GM18507 (cell line): ENCODE data around the gene UNC93A.
A peak's percentile ranks its signal among the peaks of the same experiment; 100 is the strongest.
"Not testable (repeated sequence)": the region's sequence is repeated elsewhere in the genome, so short reads cannot be mapped to it uniquely, and the experiment has no call there.

Source experiments
- DNase-seq: peaks from one replicate; pipeline ENCODE4 v3.0.0; 2011; ENCODE audit warnings: low read depth; ENCODE audit not compliant: insufficient read length; ENCODE audit errors: extremely low spot score
- FAIRE-seq: peaks from 2 replicates; lab custom pipeline; 2011; peaks lifted over from hg19 to GRCh38; lab: Jason Lieb, UNC

UNC93A gene

GRCh38 chr6:167306401-167306998, 15.4 kb downstream of the UNC93A start:
- FAIRE-seq, result no peak
- no peak for DNase-seq

DNA sequence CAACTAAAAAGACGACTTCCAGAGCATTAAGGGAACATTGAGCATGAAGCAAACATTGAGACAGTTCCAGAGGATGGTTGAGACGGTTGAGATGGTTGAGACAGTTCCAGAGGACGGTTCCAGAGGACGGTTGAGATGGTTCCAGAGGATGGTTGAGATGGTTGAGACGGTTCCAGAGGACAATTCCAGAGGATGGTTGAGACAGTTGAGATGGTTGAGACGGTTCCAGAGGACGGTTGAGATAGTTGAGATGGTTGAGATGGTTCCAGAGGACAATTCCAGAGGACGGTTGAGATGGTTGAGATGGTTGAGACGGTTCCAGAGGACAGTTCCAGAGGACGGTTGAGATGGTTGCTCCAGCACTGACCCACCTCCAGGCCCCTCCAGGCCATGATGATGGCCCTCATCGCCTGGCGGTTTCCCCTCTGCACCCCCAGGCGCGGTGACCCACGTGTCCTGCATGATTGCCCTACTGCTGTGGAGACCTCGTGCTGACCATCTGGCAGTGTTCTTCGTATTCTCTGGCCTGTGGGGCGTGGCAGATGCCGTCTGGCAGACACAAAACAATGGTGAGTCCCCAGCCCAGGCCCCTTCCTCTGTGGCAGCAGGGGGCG, 16.3 kb downstream of the UNC93A start:
- FAIRE-seq (no peak), DNase-seq (no peak)

- no peak for DNase-seq
- no peak for FAIRE-seq
Measured at GRCh38 chr6:167308207-167308606, 17.1 kb downstream of the UNC93A start.

DNA sequence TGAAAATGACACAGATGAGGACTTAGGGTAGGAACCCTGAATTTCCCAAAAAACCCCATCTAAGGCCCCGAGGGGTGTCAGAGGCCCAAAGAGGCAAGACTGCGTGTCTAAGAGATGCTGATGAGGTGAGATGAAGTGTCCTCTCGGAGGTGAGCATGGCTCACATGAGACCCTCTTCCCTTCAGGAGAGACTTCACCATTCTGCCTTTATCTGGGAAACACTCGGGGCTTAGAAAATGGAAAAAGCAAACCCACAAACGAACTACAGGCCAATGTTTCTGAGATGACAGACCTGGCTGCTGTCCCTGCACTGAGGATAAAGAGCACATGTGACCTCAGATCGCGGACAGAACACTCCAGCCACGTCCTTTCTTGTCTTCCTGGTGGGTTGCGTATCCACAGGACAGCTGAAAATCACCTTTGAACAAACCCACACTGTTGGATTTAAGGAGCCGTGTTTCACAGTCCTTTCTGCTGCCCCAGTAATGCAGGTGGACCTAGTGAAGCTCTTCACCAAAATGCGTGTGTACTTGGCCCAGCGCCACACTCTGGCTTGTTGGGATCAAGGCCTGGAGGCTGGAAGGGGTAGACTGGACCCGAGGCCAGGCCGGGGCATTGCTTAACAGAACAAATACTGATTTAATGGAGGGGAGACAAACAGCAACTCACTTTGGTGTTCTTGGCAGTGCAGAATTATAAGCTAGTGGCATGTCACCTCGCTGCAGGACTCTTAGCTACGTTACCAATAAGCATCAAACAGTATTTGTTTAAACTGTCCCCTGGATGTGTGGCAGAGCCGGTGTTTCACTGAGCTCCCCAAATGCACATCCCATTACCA, 18.5 kb downstream of the UNC93A start:
- not testable (repeated sequence) for DNase-seq
- peak; percentile 60 for FAIRE-seq

DNA sequence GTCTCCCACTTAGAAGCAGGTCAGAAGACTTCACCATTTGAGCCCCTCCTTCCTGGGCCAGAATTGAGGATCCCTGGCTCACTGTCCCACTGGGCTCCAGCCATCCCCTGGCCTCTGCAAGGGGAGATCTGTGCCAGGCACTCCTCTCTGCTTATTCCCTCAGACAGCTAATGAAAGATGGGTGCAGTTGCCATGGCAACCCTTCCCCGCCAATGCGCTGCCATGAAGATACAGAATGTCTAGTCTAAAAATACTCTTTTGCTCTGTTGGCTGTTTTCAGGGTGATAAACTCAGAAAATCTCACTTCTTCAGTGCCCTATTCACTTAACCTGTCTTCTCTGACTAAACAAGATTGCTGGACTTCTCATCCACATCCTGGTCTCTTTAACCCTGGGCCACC, 20.2 kb downstream of the UNC93A start:
- FAIRE-seq (no peak), DNase-seq (no peak)

DNA sequence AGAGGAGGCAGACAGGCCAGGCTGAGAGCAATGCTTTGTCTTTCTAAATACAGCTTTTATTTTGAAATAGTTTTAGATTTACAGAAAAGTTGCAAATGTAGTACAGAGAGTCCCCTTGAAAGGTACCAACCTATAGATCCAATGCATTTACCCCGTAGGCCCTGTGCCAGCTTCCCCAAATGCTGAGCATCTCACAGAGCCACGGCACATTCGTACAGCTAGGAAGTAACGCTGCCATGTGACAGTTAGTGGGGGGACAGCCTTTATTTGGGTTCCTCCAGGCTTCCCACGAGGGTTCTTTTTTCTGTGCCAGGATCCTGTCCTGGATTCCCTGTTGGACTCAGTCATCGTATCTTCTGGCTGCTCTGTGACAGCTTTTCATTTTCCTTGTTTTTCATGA, 20.6 kb downstream of the UNC93A start:
- FAIRE-seq, DNase-seq: not testable (repeated sequence)

DNA sequence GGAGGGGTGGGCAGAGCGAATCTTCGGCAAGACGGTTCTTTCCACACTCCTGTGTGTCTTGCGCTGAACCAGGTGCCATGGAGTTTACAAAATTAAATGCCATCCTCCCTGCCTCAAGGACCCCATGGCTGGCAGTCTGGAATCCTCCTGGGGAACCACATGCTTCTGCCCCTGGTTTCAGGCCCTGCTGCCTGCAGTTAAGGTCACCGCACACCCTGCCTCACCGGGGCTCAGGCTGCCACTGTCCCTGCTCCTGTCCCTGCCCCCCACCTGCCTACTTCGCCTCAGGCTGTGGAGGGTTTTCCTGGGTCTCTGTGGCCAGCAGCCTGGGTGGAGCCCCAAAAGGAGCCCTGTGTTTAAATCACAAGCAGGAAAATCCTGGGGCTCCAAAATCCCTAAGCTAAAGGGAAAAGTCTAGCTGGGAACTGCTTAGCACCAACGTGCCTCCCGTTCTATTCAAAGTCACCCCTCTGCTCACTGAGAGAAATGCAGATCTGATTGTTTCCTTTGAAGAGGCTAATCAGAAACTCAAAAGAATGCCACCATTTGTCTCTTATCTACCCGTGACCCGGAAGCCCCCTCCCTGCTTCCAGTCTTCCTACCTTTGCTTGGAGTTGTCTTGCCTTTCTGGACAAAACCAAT, 23.2 kb downstream of the UNC93A start:
- FAIRE-seq, result no peak

GRCh38 chr6:167317172-167317571, 26.1 kb downstream of the UNC93A start:
- DNase-seq (no peak), FAIRE-seq (no peak)

More for the DNA sequence above, 23.2 kb downstream of the UNC93A start:
- no peak for DNase-seq

DNA sequence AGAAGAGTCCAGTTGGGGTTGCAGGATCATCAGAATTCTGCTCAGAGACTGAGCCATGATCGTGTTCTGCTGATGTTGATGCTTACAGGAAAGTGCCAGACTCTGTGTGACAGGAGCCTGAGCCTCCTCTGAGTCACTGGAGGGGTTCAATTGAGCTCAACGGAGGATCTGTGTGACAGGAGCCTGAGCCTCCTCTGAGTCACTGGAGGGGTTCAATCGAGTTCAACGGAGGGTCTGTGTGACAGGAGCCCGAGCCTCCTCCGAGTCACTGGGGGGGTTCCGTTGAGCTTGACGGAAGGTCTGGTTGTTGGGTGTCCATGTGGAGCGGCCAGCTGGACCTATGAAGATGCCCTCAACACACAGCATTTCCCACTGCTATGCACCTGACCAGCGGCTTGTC, 27.2 kb downstream of the UNC93A start:
- not testable (repeated sequence) for DNase-seq, FAIRE-seq

DNA sequence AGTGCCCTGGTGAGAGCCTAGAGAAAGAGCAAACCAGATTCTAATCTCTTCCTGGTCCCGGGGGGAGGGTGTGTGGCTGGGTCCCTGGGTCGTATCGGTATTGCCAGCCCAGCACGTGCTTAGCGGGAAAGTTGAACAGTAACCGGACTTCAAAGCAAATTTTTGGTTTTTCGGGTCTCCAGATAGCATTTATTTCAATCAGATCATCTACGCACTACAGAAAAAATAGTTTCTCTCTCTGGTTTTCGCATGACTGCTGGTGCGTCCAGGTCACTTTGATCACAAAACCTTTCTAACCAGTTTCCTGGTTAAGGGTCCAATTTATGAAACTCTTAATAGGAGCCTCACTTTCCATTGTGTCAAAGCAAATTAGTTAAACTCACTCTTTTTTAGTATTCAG, 27.7 kb downstream of the UNC93A start:
- not testable (repeated sequence) for FAIRE-seq, DNase-seq

DNA sequence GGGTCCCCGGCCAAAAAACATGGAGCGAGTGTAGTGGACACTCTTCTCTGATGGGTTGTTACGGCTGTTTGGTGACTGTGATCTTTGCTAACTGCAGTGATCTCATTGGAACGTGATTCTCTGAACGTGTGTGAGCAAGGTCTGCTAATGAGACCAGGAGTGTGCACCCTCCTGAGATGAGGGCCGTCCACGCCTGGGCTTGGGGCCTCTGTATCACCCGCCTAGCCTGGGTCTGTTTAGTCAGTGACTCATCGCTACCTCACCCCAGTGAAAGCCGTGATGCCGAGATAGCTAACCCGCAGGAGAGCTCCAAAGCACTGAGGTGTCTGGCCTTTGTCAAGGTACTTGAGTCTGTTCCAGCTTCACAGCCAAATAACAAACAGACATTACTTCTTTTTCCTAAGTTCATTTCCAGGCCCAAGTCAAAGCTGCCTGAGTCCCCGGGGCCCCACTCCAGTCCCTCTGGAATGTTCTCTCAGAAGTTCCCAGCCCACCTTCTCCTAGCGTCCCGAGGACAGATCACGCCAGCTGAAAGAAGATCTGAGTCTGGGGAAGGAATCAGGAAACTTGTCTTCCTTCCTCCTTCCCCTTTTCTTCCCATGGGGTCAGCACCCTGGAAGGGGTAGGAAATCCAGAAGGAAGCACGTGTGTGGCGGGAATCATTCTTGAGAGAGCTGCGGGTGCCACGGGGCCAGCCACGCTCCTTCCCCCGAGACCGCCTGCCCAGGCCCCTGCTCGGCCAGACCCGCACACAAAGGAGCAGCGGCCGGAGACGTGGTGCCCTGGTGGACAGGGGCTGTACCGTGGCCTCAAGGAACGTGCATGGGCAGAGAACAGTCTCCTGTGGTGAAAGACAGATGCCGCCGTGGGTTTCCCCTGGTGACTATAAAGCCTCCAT, 29.0 kb downstream of the UNC93A start:
- not testable (repeated sequence) for FAIRE-seq

GRCh38 chr6:167320754-167321056, 29.6 kb downstream of the UNC93A start:
- DNase-seq, FAIRE-seq: not testable (repeated sequence)

More for the DNA sequence above, 29.0 kb downstream of the UNC93A start:
- not testable (repeated sequence) for DNase-seq

GRCh38 chr6:167321185-167321584, 30.1 kb downstream of the UNC93A start:
- FAIRE-seq, DNase-seq: not testable (repeated sequence)

DNA sequence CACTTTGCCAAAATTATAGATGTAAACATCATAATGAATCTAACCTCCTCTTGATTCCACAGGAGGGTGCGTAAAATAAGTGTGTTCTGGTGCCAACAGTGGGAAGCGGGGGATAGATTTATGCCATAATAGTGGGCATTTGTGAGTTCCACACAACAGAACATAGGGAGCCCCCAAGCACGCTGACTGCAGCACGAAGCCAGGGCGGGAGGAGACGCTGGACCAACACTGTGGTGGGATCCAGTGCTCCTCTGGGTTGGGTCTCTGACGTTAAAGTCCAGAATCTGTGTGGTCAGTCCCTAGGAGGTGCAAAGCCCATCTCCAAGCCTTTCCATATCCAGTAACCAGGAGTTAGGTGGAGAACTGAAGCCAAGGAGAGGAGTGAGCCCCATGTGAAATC, 32.0 kb downstream of the UNC93A start:
- no peak for FAIRE-seq
- DNase-seq, result no peak

DNA sequence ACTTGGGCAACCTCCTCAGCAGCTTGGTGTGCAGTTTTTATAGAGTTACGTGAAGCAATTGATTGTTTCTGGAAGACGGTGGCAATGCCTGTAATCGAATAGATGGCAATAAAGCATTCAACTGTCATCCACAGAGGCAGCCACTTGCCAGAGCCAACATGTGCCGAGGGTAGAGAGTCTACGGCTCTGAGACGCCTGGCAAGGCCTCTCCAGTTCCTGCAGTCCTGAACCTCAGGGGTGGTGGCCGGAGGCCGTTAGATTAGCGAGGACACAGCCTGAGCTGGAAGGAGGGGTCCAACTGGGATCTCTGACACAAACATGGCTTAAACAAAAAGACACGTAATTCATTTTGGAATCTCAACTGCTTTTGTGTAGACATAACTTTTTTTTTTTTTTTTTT, 33.0 kb downstream of the UNC93A start:
- FAIRE-seq (no peak), DNase-seq (no peak)

GRCh38 chr6:167325766-167326165, 34.7 kb downstream of the UNC93A start:
- DNase-seq, result no peak
- FAIRE-seq, result no peak

- DNase-seq (no peak), FAIRE-seq (no peak)
Measured at GRCh38 chr6:167327391-167327790, 36.3 kb downstream of the UNC93A start.

DNA sequence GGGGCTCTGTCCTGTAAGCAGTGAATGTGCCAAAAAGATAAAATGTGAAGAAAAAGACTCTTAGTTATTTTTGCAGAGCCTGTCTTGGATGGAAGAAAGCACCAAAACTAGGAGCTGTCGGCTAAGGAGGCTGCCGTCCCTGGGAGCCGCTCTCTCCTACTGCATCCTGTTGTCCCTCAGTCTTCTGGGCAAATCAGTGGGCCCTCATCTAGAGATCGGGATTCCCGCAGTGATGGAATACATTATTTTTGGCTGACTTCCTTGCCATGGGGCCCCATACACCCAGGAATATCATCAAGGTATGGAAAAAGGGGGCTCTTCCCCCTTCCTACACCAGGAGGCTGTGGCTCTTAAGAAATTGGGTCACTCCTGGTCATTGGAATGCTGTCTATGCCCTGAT, 37.0 kb downstream of the UNC93A start:
- FAIRE-seq, result no peak

DNA sequence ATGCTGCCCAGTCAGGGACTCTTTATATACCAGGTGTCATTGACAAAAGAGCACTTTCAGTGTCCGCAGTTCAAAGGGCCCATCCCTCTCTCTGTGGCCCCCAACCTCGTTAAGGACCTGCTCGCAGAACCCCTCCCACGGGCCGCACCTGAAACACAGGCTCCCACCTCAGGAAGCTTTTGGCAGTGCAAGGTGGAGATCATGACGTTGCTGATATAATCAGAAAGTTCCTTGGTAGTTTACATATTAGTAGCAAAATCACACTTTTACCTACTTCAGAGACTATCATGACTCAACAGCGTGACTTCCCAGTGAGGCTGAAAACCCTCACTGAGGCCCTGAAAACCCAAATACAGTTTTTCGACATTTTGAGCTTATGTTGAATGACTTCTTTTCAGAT, 37.9 kb downstream of the UNC93A start:
- FAIRE-seq, result no peak
- DNase-seq, result no peak

More for the DNA sequence above, 37.0 kb downstream of the UNC93A start:
- no peak for DNase-seq
